ENCODE measurements around the gene DKK1. TPM values are rescaled to one million over a fixed set of nuclear protein-coding genes. Genes with fewer than 3 reads are reported as not detected.

Gene DKK1
- total RNA-seq, 4 donors from 2014 or later, result 27.4 to 79.9 (median 36.2) TPM

- TF ChIP-seq CTCF (IDR thresholded peaks at IDR 0.05; ENCODE audit: low read depth), result no peak
Observed at GRCh38 chr10:52300599-52301277, 13.3 kb upstream of the DKK1 start.

GRCh38 chr10:52308251-52309031 lies 5.6 kb upstream of the DKK1 start:
- no peak for TF ChIP-seq CTCF (IDR thresholded peaks at IDR 0.05; ENCODE audit: low read depth)

- TF ChIP-seq CTCF (IDR thresholded peaks at IDR 0.05; ENCODE audit: low read depth), result no peak
Observed at GRCh38 chr10:52312942-52313255, 1.2 kb upstream of the DKK1 start.

DNA sequence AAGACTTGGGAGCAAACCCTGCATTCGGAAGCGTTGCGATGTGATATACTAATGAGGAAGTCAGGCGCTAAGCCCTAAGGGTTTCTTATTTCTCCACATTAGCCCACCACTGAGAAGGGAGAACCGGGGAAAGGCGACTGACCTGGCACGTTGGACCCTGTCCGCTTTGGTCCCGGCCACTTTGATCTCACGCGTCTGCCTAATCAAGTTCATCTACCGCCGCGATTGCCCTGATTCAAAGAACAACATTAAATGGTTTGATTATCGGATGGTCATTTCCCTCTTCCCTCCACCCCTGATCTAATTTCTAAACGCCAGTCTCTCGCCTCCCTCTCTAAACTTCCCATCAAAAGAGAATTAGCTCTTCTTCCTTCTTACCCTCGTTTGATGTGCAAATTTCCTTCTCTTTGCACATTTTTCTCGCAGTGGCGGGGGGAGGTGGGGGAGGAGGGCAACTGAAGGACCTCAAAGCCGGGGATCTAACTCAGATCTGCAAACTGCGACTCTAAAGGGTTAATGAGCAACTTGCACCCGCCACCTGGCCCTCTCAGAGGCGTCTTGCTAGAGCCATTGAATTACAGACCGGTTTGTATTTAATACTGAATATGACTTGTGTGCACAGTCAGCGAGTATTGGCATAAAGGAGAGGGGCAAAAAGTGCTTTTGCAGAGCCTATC lies 687 bp upstream of the DKK1 start:
- no peak for TF ChIP-seq CTCF (IDR thresholded peaks at IDR 0.05; ENCODE audit: low read depth)

GRCh38 chr10:52314822-52315552 lies 906 bp downstream of the DKK1 start:
- no peak for TF ChIP-seq CTCF (IDR thresholded peaks at IDR 0.05; ENCODE audit: low read depth)

DNA sequence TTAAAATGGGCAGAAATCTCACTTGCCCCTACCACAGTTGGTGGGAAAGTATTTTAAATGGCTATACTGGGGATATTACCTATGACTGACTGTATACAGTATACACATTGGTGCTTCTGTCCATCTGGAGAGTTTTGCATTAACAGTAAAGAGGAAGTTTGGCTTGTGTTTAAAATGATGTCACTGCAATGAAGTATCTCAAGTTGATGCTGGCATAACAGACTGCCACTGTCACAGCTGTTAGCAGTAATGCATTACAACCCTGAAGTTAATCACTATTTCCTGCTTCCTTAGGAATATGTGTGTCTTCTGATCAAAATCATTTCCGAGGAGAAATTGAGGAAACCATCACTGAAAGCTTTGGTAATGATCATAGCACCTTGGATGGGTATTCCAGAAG lies 1.9 kb downstream of the DKK1 start:
- TF ChIP-seq CTCF (IDR thresholded peaks at IDR 0.05; ENCODE audit: low read depth), result no peak

GRCh38 chr10:52316500-52316899 lies 2.4 kb downstream of the DKK1 start:
- TF ChIP-seq CTCF (IDR thresholded peaks at IDR 0.05; ENCODE audit: low read depth), result no peak

Measured in subcutaneous adipose tissue (tissue), 4 donors.